Endothelial cell of umbilical vein (primary cell): ENCODE results near the gene GALNT9. TPM values are rescaled to one million over a fixed set of nuclear protein-coding genes. Genes with fewer than 3 reads are reported as not detected.
A peak's percentile ranks its signal among the peaks of the same experiment; 100 is the strongest.

ENCODE experiments used
- BruUV-seq: library from RNA; stranded (reverse); fragments of 400-500 nt; replicated peaks from 2 replicates; lab custom pipeline; 2021; lab: Mats Ljungman, UMichigan
- CTCF ChIA-PET: fragments of 300-600, 350-600 bp; sonication (Branson Sonifier 250); formaldehyde crosslinking; loops from one replicate; lab custom pipeline; 2021; ENCODE audit warnings: antibody characterized with exemption, inconsistent platforms; lab: Charles Lee
- POLR2A ChIA-PET: fragments of 300-600, 350-600 bp; sonication (Branson Sonifier 250); formaldehyde crosslinking; loops from one replicate; lab custom pipeline; 2021; ENCODE audit warnings: antibody characterized with exemption, inconsistent platforms; lab: Charles Lee
- DNase-seq: peaks from one replicate; pipeline ENCODE4 v3.0.0-alpha.2; 2011; ENCODE audit warnings: low read depth, low spot score
- FAIRE-seq: peaks from 2 replicates; lab custom pipeline; 2011; peaks lifted over from hg19 to GRCh38; lab: Jason Lieb, UNC
- H2AFZ ChIP-seq: 2 replicates; pipeline ENCODE4 v1.6.0; 2012; ENCODE audit warnings: low read depth, low read length, control low read depth, inconsistent platforms
- H3K27ac ChIP-seq: 2 replicates; pipeline ENCODE4 v1.5.1; 2011; ENCODE audit warnings: low read depth, mild to moderate bottlenecking, control low read depth, low read length, moderate library complexity; ENCODE audit not compliant: insufficient read depth
- H3K27me3 ChIP-seq, 2 experiments: 2 replicates each; pipeline versions ENCODE4 v1.6.0 to v1.6.1; 2011; ENCODE audit warnings: low read length in 2 of 2, mixed read lengths in 1 of 2; ENCODE audit not compliant: control insufficient read depth in 2 of 2, insufficient read depth in 2 of 2
- H3K36me3 ChIP-seq, 2 experiments: 2 replicates in 1 of 2; 3 replicates in 1 of 2; pipeline ENCODE4 v1.5.1; 2011; ENCODE audit warnings: low read length in 2 of 2, mild to moderate bottlenecking in 1 of 2, moderate library complexity in 1 of 2; ENCODE audit not compliant: control insufficient read depth in 2 of 2, insufficient read depth in 2 of 2; ENCODE audit errors: extremely low read depth in 1 of 2
- H3K4me1 ChIP-seq: 3 replicates; pipeline ENCODE4 v1.5.1; 2011; ENCODE audit warnings: mild to moderate bottlenecking, low read length; ENCODE audit not compliant: control insufficient read depth, insufficient read depth; ENCODE audit errors: extremely low read depth
- H3K4me2 ChIP-seq: 2 replicates; pipeline ENCODE4 v1.6.1; 2011; ENCODE audit warnings: low read length, control low read depth, mixed read lengths; ENCODE audit not compliant: insufficient read depth
- H3K4me3 ChIP-seq, 3 experiments: fragments of 200-600 bp in 1 of 3; sonication (generic), shearing (Covaris generic) in 1 of 3; replicated peaks in 1 of 3; 2 replicates each; pipeline ENCODE4 v1.5.1; 2011 to 2016; ENCODE audit warnings: control low read depth in 3 of 3, low read length in 3 of 3, mild to moderate bottlenecking in 2 of 3, inconsistent platforms in 1 of 3, low read depth in 1 of 3, moderate library complexity in 1 of 3; ENCODE audit not compliant: insufficient read depth in 1 of 3
- H3K79me2 ChIP-seq: 2 replicates; pipeline ENCODE4 v1.6.0; 2012; ENCODE audit warnings: low read length, inconsistent platforms; ENCODE audit not compliant: control insufficient read depth, insufficient read depth
- H3K9ac ChIP-seq: replicated peaks from 2 replicates; pipeline ENCODE3; 2011; ENCODE audit warnings: low read length, control low read depth; ENCODE audit not compliant: insufficient read depth; ENCODE audit errors: extremely low read depth
- H3K9me1 ChIP-seq: replicated peaks from 3 replicates; pipeline ENCODE4 v1.6.0; 2011; ENCODE audit warnings: mild to moderate bottlenecking, low read length; ENCODE audit not compliant: control insufficient read depth, insufficient read depth; ENCODE audit errors: extremely low read depth
- H3K9me3 ChIP-seq: replicated peaks from 2 replicates; pipeline ENCODE4 v1.5.1; 2012; ENCODE audit warnings: low read length, inconsistent platforms; ENCODE audit not compliant: control insufficient read depth, insufficient read depth
- H4K20me1 ChIP-seq: replicated peaks from 2 replicates; pipeline ENCODE3; 2011; ENCODE audit warnings: mild to moderate bottlenecking, low read length; ENCODE audit not compliant: control insufficient read depth, insufficient read depth; ENCODE audit errors: extremely low read depth
- CTCF ChIP-seq, 2 donors: IDR thresholded peaks; 1 replicate in 1 of 2; 2 replicates in 1 of 2; pipeline ENCODE4 v1.5.1; 2011; ENCODE audit warnings: low read length in 2 of 2, mild to moderate bottlenecking in 2 of 2, moderate library complexity in 2 of 2, control low read depth in 1 of 2, inconsistent platforms in 1 of 2, low read depth in 1 of 2; ENCODE audit not compliant: insufficient read depth in 1 of 2; ENCODE audit errors: extremely low read depth in 1 of 2
- EZH2 ChIP-seq: IDR thresholded peaks from 2 replicates; pipeline ENCODE4 v1.6.1; 2012; ENCODE audit warnings: borderline replicate concordance, low read depth, mild to moderate bottlenecking, moderate library complexity, low read length, inconsistent platforms; ENCODE audit not compliant: severe bottlenecking
- FOS ChIP-seq: IDR thresholded peaks from 2 replicates; pipeline ENCODE4 v1.6.1; 2011; ENCODE audit warnings: mild to moderate bottlenecking, low read length, moderate library complexity, borderline replicate concordance; ENCODE audit not compliant: insufficient read depth
- GATA2 ChIP-seq: IDR thresholded peaks from 2 replicates; pipeline ENCODE4 v1.7.0; 2011; ENCODE audit warnings: low read depth, mild to moderate bottlenecking, moderate library complexity, mixed read lengths, low read length; ENCODE audit not compliant: insufficient read length, insufficient read depth
- JUN ChIP-seq: IDR thresholded peaks from 2 replicates; pipeline ENCODE4 v1.6.1; 2011; ENCODE audit warnings: borderline replicate concordance, low read depth; ENCODE audit not compliant: insufficient read length, insufficient read depth
- MYC ChIP-seq: IDR thresholded peaks from one replicate; pipeline ENCODE4 v1.6.1; 2011; ENCODE audit warnings: mild to moderate bottlenecking, low read depth, low read length
- POLR2A ChIP-seq: IDR thresholded peaks from 2 replicates; pipeline ENCODE4 v1.6.1; 2012; ENCODE audit warnings: low read depth, mild to moderate bottlenecking, control low read depth, low read length
- POLR2AphosphoS5 ChIP-seq: IDR thresholded peaks from 2 replicates; pipeline ENCODE4 v1.6.1; 2012; ENCODE audit warnings: low read depth, mild to moderate bottlenecking, control low read depth, low read length, moderate library complexity; ENCODE audit not compliant: insufficient read depth
- dilution Hi-C: fragments of 300-500 bp; cut with MboI; formaldehyde crosslinking; loops from one replicate; pipeline ENCODE4 v1.15.0; 2019; ENCODE audit warnings: low sequenced_read_pairs; ENCODE audit not compliant: extremely low pct_ligation_motif_present
- intact Hi-C: fragments of 100-400 bp; cut with micrococcal nuclease; formaldehyde crosslinking; loops from one replicate; pipeline ENCODE4 v1.10.0; 2022
- polyA plus RNA-seq, 4 experiments: library from polyadenylated mRNA; depleted of rRNA in 3 of 4; stranded (reverse) in 3 of 4; unstranded in 1 of 4; fragments of >200 nt; gene quantifications; 2 replicates each; pipeline versions ENCODE4 v1.2.1 to v1.2.3, GENCODE V29; 2011 to 2012; ENCODE audit warnings: missing spikeins in 1 of 4
- total RNA-seq: library from RNA; stranded (reverse); gene quantifications from 2 replicates; pipeline ENCODE4 v1.2.3, GENCODE V29; 2021
- TF ChIP-seq, protein P1 (sequence below): IDR thresholded peaks from 2 replicates; pipeline ENCODE4 v1.6.1; 2011; ENCODE audit not compliant: insufficient read depth, insufficient read length

The GALNT9 gene
- total and polyA plus RNA-seq, 2 donors (not counting 3 experiments of a cell fraction or from before 2014, with no cell fraction given) = 0.14 to 0.73 TPM

DNA sequence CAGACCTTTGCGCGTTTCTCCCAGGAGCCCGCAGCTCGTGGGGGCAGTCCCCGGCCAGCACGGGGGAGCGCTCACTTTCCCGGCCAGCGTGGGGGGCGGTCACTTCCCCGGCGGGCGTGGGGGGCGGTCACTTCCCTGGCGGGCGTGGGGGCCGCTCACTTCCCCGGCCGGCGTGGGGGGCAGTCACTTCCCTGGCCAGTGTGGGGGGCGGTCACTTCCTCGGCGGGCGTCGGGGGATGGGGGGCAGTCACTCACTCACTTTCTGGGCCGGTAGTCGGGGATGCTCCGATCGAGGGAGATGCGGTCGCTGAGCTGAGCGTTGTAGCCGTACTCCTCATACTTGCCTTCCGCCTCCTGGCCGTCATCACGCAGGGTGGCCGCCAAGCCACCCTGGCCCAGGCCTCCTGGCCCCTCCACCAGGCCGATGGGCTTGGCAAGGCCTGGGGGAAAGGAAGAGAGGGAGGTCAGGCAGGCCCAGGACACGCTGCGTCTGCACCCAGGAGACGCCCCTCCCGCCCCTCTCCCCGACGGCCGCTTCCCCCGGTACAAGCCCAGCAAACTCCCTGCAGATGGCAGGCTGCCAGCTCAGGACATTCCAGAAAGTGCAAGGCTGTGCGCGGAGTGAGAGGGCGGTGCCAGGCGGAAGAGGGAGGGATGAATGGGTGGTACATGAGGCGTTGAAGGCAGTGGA lies 43.3 kb downstream of the GALNT9 start:
- peak overlapping the region; percentile 68 for H2AFZ ChIP-seq
- H3K79me2 ChIP-seq = no peaks in the 10 kb centered on the region
- ChIA-PET POLR2A (no interaction called here), CTCF (interaction anchor here (0.9 to 3.2 kb wide), 5 partner anchors 10 to 275 kb away, joined by 3 to 20 read pairs (median 4); no protein-coding TSS in a partner anchor)
- intact Hi-C loops (no loop called here), dilution Hi-C loops (no loop called here)
- H3K4me1 ChIP-seq = no peaks in the 10 kb centered on the region
- no peaks in the 10 kb centered on the region for H3K27me3 ChIP-seq
- H3K9me3 ChIP-seq = no peaks in the 10 kb centered on the region
- DNase-seq (peak; percentile 68), FAIRE-seq (peak; percentile 70)
- peak overlapping the region in 1 of 3 experiments; percentile 20 for H3K4me3 ChIP-seq
- no TSS peak for BruUV-seq
- H3K9me1 ChIP-seq = no peaks in the 10 kb centered on the region
- TF ChIP-seq JUN = no peak
- peak; percentile 41 for TF ChIP-seq EZH2
- no peaks in the 10 kb centered on the region for H4K20me1 ChIP-seq
- H3K27ac ChIP-seq = no peak overlapping the region
- no peak overlapping the region for H3K9ac ChIP-seq
- H3K36me3 ChIP-seq = no peaks in the 10 kb centered on the region
- no peak overlapping the region for H3K4me2 ChIP-seq

- no peak for FAIRE-seq
- CTCF ChIA-PET = interaction anchor here (0.7 to 3.2 kb wide), 11 partner anchors 8 to 276 kb away, joined by 3 to 20 read pairs (median 3); partner anchors contain the start of gene GALNT9
- BruUV-seq = no TSS peak
These were observed 44.3 kb downstream of the GALNT9 start for GRCh38 chr12:132284827-132285741.

More at GRCh38 chr12:132284827-132285741, 44.3 kb downstream of the GALNT9 start:
- no peak overlapping the region for H3K4me3 ChIP-seq
- H3K9me3 ChIP-seq = no peaks in the 10 kb centered on the region
- no peak overlapping the region for H3K4me2 ChIP-seq
- POLR2A ChIA-PET = no interaction called here
- dilution Hi-C loops = no loop called here
- no peak for TF ChIP-seq GATA2
- TF ChIP-seq POLR2A = no peak
- no peak for TF ChIP-seq EZH2
- TF ChIP-seq, protein P1, sequence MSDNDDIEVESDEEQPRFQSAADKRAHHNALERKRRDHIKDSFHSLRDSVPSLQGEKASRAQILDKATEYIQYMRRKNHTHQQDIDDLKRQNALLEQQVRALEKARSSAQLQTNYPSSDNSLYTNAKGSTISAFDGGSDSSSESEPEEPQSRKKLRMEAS = no peak
- no peak for TF ChIP-seq JUN
- TF ChIP-seq CTCF (IDR thresholded peaks at IDR 0.05; ENCODE audit: extremely low read depth in 1 of 2, insufficient read depth in 1 of 2, low read depth in 1 of 2, low read length in 2 of 2) = no peak
- TF ChIP-seq MYC = no peak
- TF ChIP-seq FOS = no peak
- TF ChIP-seq POLR2AphosphoS5 = no peak
- no peaks in the 10 kb centered on the region for H4K20me1 ChIP-seq
- no peak for DNase-seq
- H3K9ac ChIP-seq = no peak overlapping the region
- intact Hi-C loops = no loop called here
- no peaks in the 10 kb centered on the region for H3K79me2 ChIP-seq
- H3K27me3 ChIP-seq = no peaks in the 10 kb centered on the region
- H3K9me1 ChIP-seq = no peaks in the 10 kb centered on the region
- no peaks in the 10 kb centered on the region for H3K4me1 ChIP-seq
- no peak overlapping the region for H2AFZ ChIP-seq
- no peak overlapping the region for H3K27ac ChIP-seq
- H3K36me3 ChIP-seq = no peaks in the 10 kb centered on the region
